ENCODE measurements around the gene ANTXRL. TPM values are rescaled to one million over a fixed set of nuclear protein-coding genes. Genes with fewer than 3 reads are reported as not detected.

Gene ANTXRL
- total and polyA plus RNA-seq, 4 donors = 0.06 TPM; not detected in 3

- 90% methylated on average over 3 of the region's 3 CpGs for WGBS
These were observed 48.8 kb upstream of the ANTXRL start for GRCh38 chr10:46237815-46238510.

GRCh38 chr10:46239247-46239646 is 47.5 kb upstream of the ANTXRL start:
- Histone ChIP-seq H3K27me3 (ENCODE audit: control insufficient read depth in 4 of 4, insufficient read depth in 4 of 4, low read length in 3 of 4) (no peaks in the 10 kb centered on the region), H3K4me3 (ENCODE audit: low read depth in 1 of 3, low read length in 3 of 3) (no peak overlapping the region), H3K9ac (ENCODE audit: low read depth in 1 of 2, low read length in 2 of 2) (no peak overlapping the region), H3K36me3 (ENCODE audit: control insufficient read depth in 4 of 4, insufficient read depth in 3 of 4, low read depth in 1 of 4, low read length in 3 of 4) (no peaks in the 10 kb centered on the region), H3K27ac (ENCODE audit: low read depth in 1 of 2, low read length in 2 of 2) (no peak overlapping the region), H3K9me3 (ENCODE audit: control insufficient read depth in 4 of 4, low read length in 3 of 4) (peaks cover 0 to 8% (median 0%) of the 10 kb centered on the region in 4 donors), H3K4me1 (ENCODE audit: control insufficient read depth in 4 of 4, insufficient read depth in 4 of 4, low read length in 3 of 4) (no peaks in the 10 kb centered on the region)
- TF ChIP-seq GABPA (IDR thresholded peaks at IDR 0.05 in 1 of 2, conservative IDR thresholded peaks at IDR 0.05 in 1 of 2) (no peak), RAD21 (IDR thresholded peaks at IDR 0.05) (no peak), FOXA1 (IDR thresholded peaks at IDR 0.05) (no peak), ATF3 (IDR thresholded peaks at IDR 0.05) (no peak)
- no peak for DNase-seq (ENCODE audit: low spot score)

More at GRCh38 chr10:46237815-46238510, 48.8 kb upstream of the ANTXRL start:
- Histone ChIP-seq H3K36me3 (ENCODE audit: control insufficient read depth in 4 of 4, insufficient read depth in 3 of 4, low read depth in 1 of 4, low read length in 3 of 4) (no peaks in the 10 kb centered on the region), H3K9me3 (ENCODE audit: control insufficient read depth in 4 of 4, low read length in 3 of 4) (peaks cover 0 to 8% (median 0%) of the 10 kb centered on the region in 4 donors), H3K4me3 (ENCODE audit: low read depth in 1 of 3, low read length in 3 of 3) (no peak overlapping the region), H3K9ac (ENCODE audit: low read depth in 1 of 2, low read length in 2 of 2) (no peak overlapping the region), H3K27ac (ENCODE audit: low read depth in 1 of 2, low read length in 2 of 2) (no peak overlapping the region), H3K4me1 (ENCODE audit: control insufficient read depth in 4 of 4, insufficient read depth in 4 of 4, low read length in 3 of 4) (no peaks in the 10 kb centered on the region), H3K27me3 (ENCODE audit: control insufficient read depth in 4 of 4, insufficient read depth in 4 of 4, low read length in 3 of 4) (no peaks in the 10 kb centered on the region)
- no peak for TF ChIP-seq RAD21 (IDR thresholded peaks at IDR 0.05)
- no peak for TF ChIP-seq FOXA1 (IDR thresholded peaks at IDR 0.05)
- no peak for TF ChIP-seq ATF3 (IDR thresholded peaks at IDR 0.05)
- TF ChIP-seq EGR1 (IDR thresholded peaks at IDR 0.05; ENCODE audit: low read depth in 2 of 2) = no peak
- TF ChIP-seq HNF4G (IDR thresholded peaks at IDR 0.05) = no peak
- no peak for TF ChIP-seq CTCF (IDR thresholded peaks at IDR 0.05; ENCODE audit: low read depth, low read length, missing input control)
- TF ChIP-seq NR2F2 (IDR thresholded peaks at IDR 0.05) = no peak
- TF ChIP-seq FOXA2 (IDR thresholded peaks at IDR 0.05) = no peak
- no peak for TF ChIP-seq JUND (IDR thresholded peaks at IDR 0.05)
- no peak for TF ChIP-seq RXRA (IDR thresholded peaks at IDR 0.05)
- no peak for DNase-seq (ENCODE audit: low spot score)

GRCh38 chr10:46239993-46240683 is 46.7 kb upstream of the ANTXRL start:
- DNase-seq (ENCODE audit: low spot score) = no peak
- no peaks in the 10 kb centered on the region for H3K27me3 ChIP-seq (ENCODE audit: control insufficient read depth in 4 of 4, insufficient read depth in 4 of 4, low read length in 3 of 4)
- no peak overlapping the region for H3K9ac ChIP-seq (ENCODE audit: low read depth in 1 of 2, low read length in 2 of 2)
- H3K9me3 ChIP-seq (ENCODE audit: control insufficient read depth in 4 of 4, low read length in 3 of 4) = peaks cover 0 to 8% (median 0%) of the 10 kb centered on the region in 4 donors
- no peaks in the 10 kb centered on the region for H3K4me1 ChIP-seq (ENCODE audit: control insufficient read depth in 4 of 4, insufficient read depth in 4 of 4, low read length in 3 of 4)
- no peaks in the 10 kb centered on the region for H3K36me3 ChIP-seq (ENCODE audit: control insufficient read depth in 4 of 4, insufficient read depth in 3 of 4, low read depth in 1 of 4, low read length in 3 of 4)
- H3K4me3 ChIP-seq (ENCODE audit: low read depth in 1 of 3, low read length in 3 of 3) = no peak overlapping the region
- H3K27ac ChIP-seq (ENCODE audit: low read depth in 1 of 2, low read length in 2 of 2) = no peak overlapping the region
- WGBS = 72% methylated on average over 2 of the region's 2 CpGs
- TF ChIP-seq FOXA1 (IDR thresholded peaks at IDR 0.05) (no peak), NR2F2 (IDR thresholded peaks at IDR 0.05) (no peak), EGR1 (IDR thresholded peaks at IDR 0.05; ENCODE audit: low read depth in 2 of 2) (no peak), YY1 (IDR thresholded peaks at IDR 0.05) (no peak), CTCF (IDR thresholded peaks at IDR 0.05; ENCODE audit: low read depth, low read length, missing input control) (no peak), GABPA (IDR thresholded peaks at IDR 0.05 in 1 of 2, conservative IDR thresholded peaks at IDR 0.05 in 1 of 2) (no peak), FOXA2 (IDR thresholded peaks at IDR 0.05) (no peak), HNF4G (IDR thresholded peaks at IDR 0.05) (no peak), JUND (IDR thresholded peaks at IDR 0.05) (no peak), ATF3 (IDR thresholded peaks at IDR 0.05) (no peak), SP1 (IDR thresholded peaks at IDR 0.05) (no peak), ZBTB33 (IDR thresholded peaks at IDR 0.05) (no peak), RAD21 (IDR thresholded peaks at IDR 0.05) (no peak), RXRA (IDR thresholded peaks at IDR 0.05) (no peak), HNF4A (conservative IDR thresholded peaks at IDR 0.05) (no peak), MAX (IDR thresholded peaks at IDR 0.05) (no peak), TAF1 (conservative IDR thresholded peaks at IDR 0.05) (no peak)
